SU-DHL-6 (cell line): Measurements from ENCODE around the gene GLI2.

Experiments used
- H2AFZ ChIP-seq: fragments of 200-600 bp; sonication (generic); 2 replicates; pipeline ENCODE4 v1.6.1; 2014; ENCODE audit warnings: low read depth, mild to moderate bottlenecking, moderate library complexity, mixed read lengths, antibody characterized with exemption, low read length; ENCODE audit not compliant: severe bottlenecking
- H3F3A ChIP-seq: fragments of 200-600 bp; shearing (Covaris generic); 2 replicates; pipeline ENCODE4 v1.6.0; 2016; ENCODE audit warnings: antibody characterized with exemption, mild to moderate bottlenecking; ENCODE audit not compliant: insufficient read depth
- H3K27ac ChIP-seq: fragments of 200-600 bp; sonication (generic); 2 replicates; pipeline ENCODE4 v1.5.1; 2016; ENCODE audit warnings: low read depth, mild to moderate bottlenecking, low read length, moderate library complexity, mixed read lengths
- H3K27me3 ChIP-seq: fragments of 200-600 bp; sonication (generic), shearing (Covaris generic); 2 replicates; pipeline ENCODE4 v1.6.0; 2014; ENCODE audit warnings: mild to moderate bottlenecking, low read length
- H3K36me3 ChIP-seq: fragments of 200-600 bp; sonication (generic); 2 replicates; pipeline ENCODE4 v1.6.1; 2014; ENCODE audit warnings: mild to moderate bottlenecking, low read length, mixed read lengths
- H3K4me2 ChIP-seq: fragments of 300-600, 200-600 bp; shearing (Covaris generic), sonication (generic); 2 replicates; pipeline ENCODE4 v1.6.0; 2014; ENCODE audit warnings: low read length, low read depth, mild to moderate bottlenecking; ENCODE audit not compliant: poor library complexity, severe bottlenecking
- H3K4me3 ChIP-seq: fragments of 200-600 bp; sonication (generic); 2 replicates; pipeline ENCODE4 v1.5.1; 2014; ENCODE audit warnings: antibody characterized with exemption, low read length, mild to moderate bottlenecking, mixed read lengths; ENCODE audit not compliant: insufficient read depth, poor library complexity, severe bottlenecking
- H3K79me2 ChIP-seq: fragments of 200-600 bp; sonication (generic); 2 replicates; pipeline ENCODE4 v1.6.1; 2014; ENCODE audit warnings: mild to moderate bottlenecking, low read length, moderate library complexity; ENCODE audit not compliant: insufficient read depth
- H3K9ac ChIP-seq: fragments of 200-600 bp; sonication (generic); 2 replicates; pipeline ENCODE4 v1.7.0; 2014; ENCODE audit warnings: mild to moderate bottlenecking, low read length
- H3K9me2 ChIP-seq: fragments of 200-600 bp; sonication (generic); replicated peaks from 2 replicates; pipeline ENCODE4 v1.6.1; 2014; ENCODE audit warnings: low read length; ENCODE audit not compliant: insufficient read depth
- H3K9me3 ChIP-seq: fragments of 200-600 bp; sonication (generic); 2 replicates; pipeline ENCODE4 v1.6.1; 2014; ENCODE audit warnings: low read length, mixed read lengths; ENCODE audit not compliant: insufficient read depth
- H4K20me1 ChIP-seq: fragments of 200-600 bp; sonication (generic); 2 replicates; pipeline ENCODE4 v1.6.1; 2014; ENCODE audit warnings: low read depth, mild to moderate bottlenecking, antibody characterized with exemption, low read length, moderate library complexity, mixed read lengths
- EZH2phosphoT487 ChIP-seq: fragments of 200-600 bp; sonication (generic), shearing (Covaris generic); conservative IDR thresholded peaks from 2 replicates; pipeline ENCODE4 v1.6.1; 2018; ENCODE audit warnings: mild to moderate bottlenecking, antibody characterized with exemption, low read length, moderate library complexity, mixed read lengths
- TF ChIP-seq, protein P1 (sequence below): fragments of 200-600 bp; sonication (generic); IDR thresholded peaks from one replicate; pipeline ENCODE4 v1.5.1; 2017; ENCODE audit warnings: antibody characterized with exemption, mild to moderate bottlenecking, low read length, moderate library complexity; ENCODE audit not compliant: insufficient read depth, poor library complexity, severe bottlenecking

GLI2 gene

DNA sequence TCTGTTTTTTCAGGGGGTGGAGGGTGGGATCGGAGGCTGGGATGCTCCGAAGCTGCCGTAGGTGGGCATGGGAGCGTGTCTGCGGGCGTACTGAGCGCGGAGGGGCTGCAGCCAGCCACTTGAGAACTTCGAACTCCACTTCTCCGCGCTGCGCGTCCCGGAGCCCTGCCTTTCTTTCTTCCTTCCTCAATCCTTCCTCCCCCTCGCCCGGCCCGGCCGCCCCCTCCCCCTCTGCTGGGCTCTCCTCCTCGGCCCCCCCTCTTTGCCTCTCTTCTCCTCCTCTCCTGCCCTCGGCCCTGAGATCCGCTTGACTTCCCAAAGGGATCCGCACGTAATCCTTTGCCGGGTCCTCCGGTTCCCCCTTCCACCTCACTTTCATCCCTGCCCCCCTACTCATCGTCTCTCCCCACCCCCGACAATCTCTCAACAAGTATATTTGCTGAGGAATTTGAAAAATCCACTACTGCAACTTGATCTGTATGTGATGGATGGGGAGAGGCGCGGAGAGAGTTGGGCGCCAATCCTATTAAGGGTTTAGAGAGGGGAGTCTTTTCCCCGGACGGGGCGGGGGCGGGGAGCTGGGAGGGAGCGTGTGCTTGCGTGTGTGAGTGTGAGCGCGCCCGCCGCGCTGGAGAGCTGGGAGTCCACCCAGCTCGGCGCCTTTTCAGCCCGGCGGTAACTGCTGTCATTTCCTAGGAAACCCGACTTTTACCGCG lies 1.1 kb downstream of the GLI2 start:
- TF ChIP-seq, protein P1, sequence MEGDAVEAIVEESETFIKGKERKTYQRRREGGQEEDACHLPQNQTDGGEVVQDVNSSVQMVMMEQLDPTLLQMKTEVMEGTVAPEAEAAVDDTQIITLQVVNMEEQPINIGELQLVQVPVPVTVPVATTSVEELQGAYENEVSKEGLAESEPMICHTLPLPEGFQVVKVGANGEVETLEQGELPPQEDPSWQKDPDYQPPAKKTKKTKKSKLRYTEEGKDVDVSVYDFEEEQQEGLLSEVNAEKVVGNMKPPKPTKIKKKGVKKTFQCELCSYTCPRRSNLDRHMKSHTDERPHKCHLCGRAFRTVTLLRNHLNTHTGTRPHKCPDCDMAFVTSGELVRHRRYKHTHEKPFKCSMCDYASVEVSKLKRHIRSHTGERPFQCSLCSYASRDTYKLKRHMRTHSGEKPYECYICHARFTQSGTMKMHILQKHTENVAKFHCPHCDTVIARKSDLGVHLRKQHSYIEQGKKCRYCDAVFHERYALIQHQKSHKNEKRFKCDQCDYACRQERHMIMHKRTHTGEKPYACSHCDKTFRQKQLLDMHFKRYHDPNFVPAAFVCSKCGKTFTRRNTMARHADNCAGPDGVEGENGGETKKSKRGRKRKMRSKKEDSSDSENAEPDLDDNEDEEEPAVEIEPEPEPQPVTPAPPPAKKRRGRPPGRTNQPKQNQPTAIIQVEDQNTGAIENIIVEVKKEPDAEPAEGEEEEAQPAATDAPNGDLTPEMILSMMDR, result no peak
- no peak for TF ChIP-seq EZH2phosphoT487
- Histone ChIP-seq H3K9me2 (no peaks in the 10 kb centered on the region), H3K4me3 (no peak overlapping the region), H3K79me2 (no peaks in the 10 kb centered on the region), H3K27me3 (no peaks in the 10 kb centered on the region), H3K4me2 (no peak overlapping the region), H3K9me3 (no peaks in the 10 kb centered on the region), H3K9ac (no peak overlapping the region), H3K36me3 (no peaks in the 10 kb centered on the region), H4K20me1 (no peaks in the 10 kb centered on the region), H3F3A (no peaks in the 10 kb centered on the region), H3K27ac (no peak overlapping the region), H2AFZ (no peak overlapping the region)

GRCh38 chr2:120737340-120738101 lies 1.9 kb downstream of the GLI2 start:
- H3K27ac ChIP-seq, result no peak overlapping the region
- H3K79me2 ChIP-seq, result no peaks in the 10 kb centered on the region
- no peaks in the 10 kb centered on the region for H3K9me3 ChIP-seq
- no peak overlapping the region for H3K4me3 ChIP-seq
- H3K9me2 ChIP-seq, result no peaks in the 10 kb centered on the region
- H3F3A ChIP-seq, result no peaks in the 10 kb centered on the region
- H2AFZ ChIP-seq, result no peak overlapping the region
- H3K36me3 ChIP-seq, result no peaks in the 10 kb centered on the region
- H4K20me1 ChIP-seq, result no peaks in the 10 kb centered on the region
- no peak overlapping the region for H3K9ac ChIP-seq
- no peak for TF ChIP-seq EZH2phosphoT487
- TF ChIP-seq, protein P1, result no peak
- H3K4me2 ChIP-seq, result no peak overlapping the region
- H3K27me3 ChIP-seq, result no peaks in the 10 kb centered on the region

- H3K36me3 ChIP-seq, result no peaks in the 10 kb centered on the region
- TF ChIP-seq EZH2phosphoT487, result no peak
- TF ChIP-seq, protein P1, result no peak
- no peak overlapping the region for H3K9ac ChIP-seq
- H3K79me2 ChIP-seq, result no peaks in the 10 kb centered on the region
- H3F3A ChIP-seq, result no peaks in the 10 kb centered on the region
- H3K27me3 ChIP-seq, result no peaks in the 10 kb centered on the region
- H2AFZ ChIP-seq, result no peak overlapping the region
- H3K4me3 ChIP-seq, result no peak overlapping the region
- H4K20me1 ChIP-seq, result no peaks in the 10 kb centered on the region
- H3K4me2 ChIP-seq, result no peak overlapping the region
- H3K9me3 ChIP-seq, result no peaks in the 10 kb centered on the region
- no peak overlapping the region for H3K27ac ChIP-seq
- H3K9me2 ChIP-seq, result no peaks in the 10 kb centered on the region
Observed at GRCh38 chr2:120738117-120738516, 2.4 kb downstream of the GLI2 start.
